ENCODE measurements around the gene PANK2.
A peak's percentile ranks its signal among the peaks of the same experiment; 100 is the strongest.
"Not testable (repeated sequence)": the region's sequence is repeated elsewhere in the genome, so short reads cannot be mapped to it uniquely, and the experiment has no call there.

Gene PANK2

GRCh38 chr20:3927486-3928291 is 38.5 kb downstream of the PANK2 start:
- no peak for DNase-seq (ENCODE audit: low spot score)

DNA sequence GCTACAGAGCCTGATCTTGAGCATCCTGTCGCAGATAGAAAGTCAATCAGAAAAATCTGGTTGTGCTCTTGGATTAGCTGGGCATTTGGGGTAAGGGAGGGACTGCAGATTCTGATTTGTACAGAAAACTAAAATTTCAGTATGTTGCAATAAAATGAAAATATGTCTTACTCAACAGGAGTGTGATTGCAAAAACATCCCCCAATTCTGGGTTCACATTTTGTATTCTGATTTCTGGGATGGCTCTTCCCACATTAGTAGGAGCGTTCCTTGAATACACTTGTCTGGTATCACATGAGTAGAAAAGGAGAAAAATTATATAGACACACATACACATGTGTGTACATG is 40.5 kb downstream of the PANK2 start:
- no peak for DNase-seq (ENCODE audit: low spot score)

DNA sequence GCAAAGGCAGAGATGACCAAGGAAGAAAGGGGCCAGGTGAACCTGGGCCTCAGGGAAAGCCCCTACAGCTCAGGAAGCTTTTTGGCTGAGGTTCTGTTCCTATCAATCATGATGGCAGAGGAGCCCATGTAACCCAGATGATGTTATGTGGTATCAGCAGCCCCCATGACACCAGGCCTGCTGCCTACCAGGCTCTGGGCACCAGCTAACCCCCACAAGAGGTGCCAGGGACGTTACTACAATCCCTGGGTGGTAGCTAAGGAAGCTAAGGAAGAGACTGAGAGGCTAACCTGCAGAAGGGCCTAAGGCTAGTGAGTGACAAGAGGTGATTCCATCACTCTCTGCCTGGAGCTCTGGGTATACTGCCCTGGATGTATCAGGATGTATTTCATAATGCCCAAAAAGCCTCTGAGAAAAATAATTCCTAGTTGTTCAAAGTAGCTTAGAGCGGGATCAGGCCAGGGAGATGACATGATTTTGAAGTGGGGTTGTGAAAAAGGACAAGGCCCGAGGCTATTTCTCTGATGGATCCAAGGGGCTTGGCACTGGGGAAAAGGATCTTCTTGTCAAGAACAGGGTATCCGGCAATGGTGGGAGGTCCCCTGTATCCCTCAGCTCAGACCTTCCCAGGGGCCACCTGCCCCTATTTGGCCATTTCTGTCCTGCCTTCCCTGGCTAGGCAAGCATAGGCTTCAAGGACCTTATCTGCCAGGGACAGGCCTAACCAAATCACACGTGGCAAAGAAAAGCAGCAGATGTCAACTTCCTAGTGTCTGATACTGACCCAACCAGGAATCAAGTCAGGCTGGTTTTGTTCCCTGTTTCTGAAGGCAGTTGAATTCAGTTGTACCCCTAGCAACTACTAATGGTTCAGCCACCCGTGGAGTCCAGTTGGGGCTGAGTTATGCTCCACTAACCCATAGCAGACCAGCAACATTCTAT is 41.3 kb downstream of the PANK2 start:
- DNase-seq (ENCODE audit: low spot score) = no peak

GRCh38 chr20:3931664-3932063 is 42.5 kb downstream of the PANK2 start:
- DNase-seq (ENCODE audit: low spot score) = no peak

- no peak for DNase-seq (ENCODE audit: low spot score)
Observed at GRCh38 chr20:3932277-3932676, 43.1 kb downstream of the PANK2 start.

- peak; percentile 33 for DNase-seq (ENCODE audit: low spot score)
Observed at GRCh38 chr20:3932681-3933080, 43.5 kb downstream of the PANK2 start.

DNA sequence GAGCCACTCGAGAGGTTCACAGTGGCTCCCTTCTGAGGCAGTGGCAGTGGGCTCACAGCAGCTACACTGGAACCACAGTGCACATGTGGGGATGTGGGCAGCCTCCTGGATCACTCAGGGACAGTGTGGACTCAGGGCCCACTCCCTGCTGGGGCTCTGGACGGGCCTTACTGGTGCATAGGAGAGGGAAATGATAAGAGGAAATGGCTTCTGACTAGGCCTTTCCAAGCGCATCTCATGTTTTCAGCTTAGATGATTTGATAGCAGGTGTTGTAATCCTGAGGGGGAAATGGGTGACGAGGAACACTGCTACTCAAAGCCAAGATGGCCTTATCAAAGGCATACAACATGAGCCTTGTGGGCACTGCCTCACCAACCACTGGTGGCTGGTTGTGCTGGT is 44.0 kb downstream of the PANK2 start:
- DNase-seq (ENCODE audit: low spot score) = no peak

GRCh38 chr20:3934624-3935023 is 45.4 kb downstream of the PANK2 start:
- no peak for DNase-seq (ENCODE audit: low spot score)

- no peak for DNase-seq (ENCODE audit: low spot score)
Observed at GRCh38 chr20:3935295-3935955, 46.2 kb downstream of the PANK2 start.

GRCh38 chr20:3935956-3936340 is 46.8 kb downstream of the PANK2 start:
- no peak for DNase-seq (ENCODE audit: low spot score)

GRCh38 chr20:3937618-3938017 is 48.4 kb downstream of the PANK2 start:
- DNase-seq (ENCODE audit: low spot score) = no peak

- no peak for DNase-seq (ENCODE audit: low spot score)
Observed at GRCh38 chr20:3940905-3941304, 51.7 kb downstream of the PANK2 start.

GRCh38 chr20:3946666-3947065 is 57.5 kb downstream of the PANK2 start:
- DNase-seq (ENCODE audit: low spot score) = not testable (repeated sequence)

- no peak for DNase-seq (ENCODE audit: low spot score)
Observed at GRCh38 chr20:3964719-3965118, 75.5 kb downstream of the PANK2 start.

DNA sequence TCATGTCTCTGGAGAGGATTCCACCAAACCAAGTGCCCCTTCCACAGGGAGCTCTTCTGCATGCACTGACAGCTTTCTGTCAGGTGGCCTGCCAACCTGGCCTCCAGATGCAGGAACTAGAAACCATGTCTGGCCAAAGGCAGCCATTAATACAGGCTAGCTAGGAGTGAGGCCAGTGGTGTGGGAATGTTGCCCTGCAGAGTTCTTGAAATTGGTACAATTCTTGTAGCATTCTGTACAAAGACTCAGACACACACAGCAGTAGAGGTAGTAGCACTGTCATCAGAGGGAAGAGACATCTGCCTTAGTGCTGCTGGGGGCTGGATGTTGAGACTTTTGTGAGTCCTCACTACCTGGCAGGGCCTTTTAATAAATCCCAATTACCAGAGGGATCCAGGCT is 77.4 kb downstream of the PANK2 start:
- DNase-seq (ENCODE audit: low spot score) = no peak

DNA sequence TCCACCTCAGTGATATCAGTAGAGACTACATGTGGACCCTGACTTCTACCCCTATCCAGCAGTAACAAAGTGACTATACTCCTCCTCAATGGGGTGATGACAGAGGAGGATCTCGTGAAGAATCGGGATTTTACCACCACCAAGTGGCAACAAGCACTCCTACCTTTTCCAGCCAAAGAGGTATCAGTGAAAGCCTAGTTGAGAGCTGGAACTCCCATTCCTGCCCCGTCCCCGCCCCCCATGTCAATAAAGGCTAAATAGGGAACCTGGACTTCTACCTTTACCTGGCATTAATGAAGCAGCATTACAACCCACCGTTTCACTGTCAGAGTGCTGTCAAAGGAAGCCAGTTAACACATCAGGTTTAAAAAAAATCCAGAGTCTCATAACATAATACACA is 80.8 kb downstream of the PANK2 start:
- DNase-seq (ENCODE audit: low spot score) = no peak

DNA sequence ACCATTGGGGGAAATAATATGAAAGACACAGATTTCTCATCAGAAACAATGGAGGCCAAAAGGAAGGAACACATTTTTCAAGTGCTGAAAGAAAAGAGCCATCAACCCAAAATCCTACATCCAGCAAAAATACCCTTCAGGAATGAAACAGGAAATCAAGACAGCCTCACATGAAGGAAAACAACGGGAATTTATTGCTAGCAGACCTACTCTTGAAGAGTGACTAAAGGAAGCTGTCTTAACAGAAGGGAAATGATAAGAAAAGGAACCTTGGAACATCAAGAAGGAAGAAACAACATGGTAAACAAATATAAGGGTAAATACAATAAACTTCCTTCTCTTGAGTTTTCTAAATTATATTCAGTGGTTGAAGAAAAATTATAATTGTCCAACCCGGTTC is 82.0 kb downstream of the PANK2 start:
- DNase-seq (ENCODE audit: low spot score) = no peak

- DNase-seq (ENCODE audit: low spot score) = no peak
Observed at GRCh38 chr20:3972161-3972560, 83.0 kb downstream of the PANK2 start.

DNA sequence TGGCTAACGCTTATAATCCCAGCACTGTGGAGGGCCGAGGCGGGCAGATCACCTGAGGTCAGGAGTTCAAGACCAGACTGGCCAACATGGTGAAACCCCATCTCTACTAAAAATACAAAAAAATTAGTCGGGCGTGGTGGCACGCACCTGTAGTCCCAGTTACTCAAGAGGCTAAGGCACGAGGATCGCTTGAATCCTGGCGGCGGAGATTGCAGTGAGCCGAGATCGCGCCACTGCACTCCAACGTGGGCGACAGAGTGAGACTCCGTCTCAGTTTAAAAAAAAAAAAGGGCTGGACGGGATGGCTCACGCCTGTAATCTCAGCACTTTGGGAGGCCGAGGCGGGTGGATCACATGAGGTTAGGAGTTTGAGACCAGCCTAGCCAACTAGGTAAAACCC is 83.4 kb downstream of the PANK2 start:
- DNase-seq (ENCODE audit: low spot score) = not testable (repeated sequence)

- DNase-seq (ENCODE audit: low spot score) = no peak
Observed at GRCh38 chr20:3973705-3974104, 84.5 kb downstream of the PANK2 start.

- no peak for DNase-seq (ENCODE audit: low spot score)
Observed at GRCh38 chr20:3976511-3976910, 87.3 kb downstream of the PANK2 start.
